ENCODE results near the gene NTN4.
"Not testable (repeated sequence)": the region's sequence is repeated elsewhere in the genome, so short reads cannot be mapped to it uniquely, and the experiment has no call there.

Gene NTN4

DNA sequence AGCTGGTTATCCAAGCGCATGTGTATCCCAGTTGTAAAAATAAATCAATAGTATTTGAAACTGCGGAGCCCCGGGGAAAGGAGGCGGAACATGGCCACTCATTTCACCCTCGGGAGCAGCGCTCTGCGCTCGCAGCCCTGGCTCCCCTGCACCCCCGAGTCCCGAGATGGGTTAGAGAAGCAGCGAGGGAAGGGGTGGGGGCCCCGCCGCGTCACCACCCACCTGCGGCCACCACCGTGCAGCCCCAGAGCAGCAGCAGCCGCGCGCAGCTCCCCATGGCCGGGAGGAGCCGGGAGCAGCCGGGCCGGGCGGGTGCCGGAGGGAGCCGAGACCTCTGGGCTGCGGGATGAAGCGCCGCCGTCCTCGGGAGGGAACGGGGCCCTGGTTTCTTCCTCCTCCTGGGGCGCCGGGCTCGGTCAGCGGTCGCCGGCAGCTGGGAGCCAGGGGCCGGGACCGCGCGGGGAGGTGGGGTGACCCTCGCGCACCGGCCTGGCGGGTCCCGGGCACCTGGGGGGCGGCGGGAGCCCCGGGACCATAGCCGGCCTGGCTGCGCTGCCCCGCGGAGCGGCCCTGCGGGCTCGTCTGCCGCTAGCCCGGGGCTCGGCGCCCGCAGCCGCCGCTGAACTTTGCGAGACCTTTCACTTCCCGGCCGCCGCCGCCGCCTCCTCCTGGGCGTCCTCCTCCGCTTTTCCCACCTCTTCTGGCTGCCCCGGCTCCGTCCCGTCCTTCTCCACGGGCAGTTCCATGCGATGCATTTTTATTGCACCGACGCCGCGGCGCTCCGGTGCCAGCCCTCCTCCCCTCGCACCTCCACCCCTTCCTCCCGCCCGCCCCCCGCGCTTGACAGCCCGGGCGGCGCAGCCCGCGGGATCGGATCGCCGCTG is at the start of gene NTN4:
TSS of gene NTN4 (minus strand) at position 732 of the 884 bp plus-strand sequence. CDS start at position 277, 455 bp downstream.
- no peak for DNase-seq

DNA sequence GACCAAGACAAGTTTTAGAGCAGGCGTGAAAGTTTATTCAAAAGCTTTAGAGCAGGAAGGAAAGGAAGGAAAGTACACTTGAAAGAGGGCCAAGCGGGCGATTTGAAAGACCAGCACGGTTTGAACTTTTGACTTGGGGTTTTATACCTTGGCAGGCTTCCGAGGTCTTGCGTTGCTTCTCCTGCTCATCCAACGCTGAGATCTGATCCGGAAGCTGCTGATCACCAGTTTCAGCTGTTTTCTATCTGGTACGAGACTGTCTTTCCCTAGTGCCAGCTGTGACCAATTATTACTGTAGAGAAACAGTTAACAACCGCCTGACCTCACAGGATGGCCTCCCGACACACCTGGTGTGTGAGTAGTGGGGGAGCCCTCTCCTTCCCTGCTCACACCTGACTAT is 47.6 kb upstream of the NTN4 start:
- peak; percentile 70 for DNase-seq

DNA sequence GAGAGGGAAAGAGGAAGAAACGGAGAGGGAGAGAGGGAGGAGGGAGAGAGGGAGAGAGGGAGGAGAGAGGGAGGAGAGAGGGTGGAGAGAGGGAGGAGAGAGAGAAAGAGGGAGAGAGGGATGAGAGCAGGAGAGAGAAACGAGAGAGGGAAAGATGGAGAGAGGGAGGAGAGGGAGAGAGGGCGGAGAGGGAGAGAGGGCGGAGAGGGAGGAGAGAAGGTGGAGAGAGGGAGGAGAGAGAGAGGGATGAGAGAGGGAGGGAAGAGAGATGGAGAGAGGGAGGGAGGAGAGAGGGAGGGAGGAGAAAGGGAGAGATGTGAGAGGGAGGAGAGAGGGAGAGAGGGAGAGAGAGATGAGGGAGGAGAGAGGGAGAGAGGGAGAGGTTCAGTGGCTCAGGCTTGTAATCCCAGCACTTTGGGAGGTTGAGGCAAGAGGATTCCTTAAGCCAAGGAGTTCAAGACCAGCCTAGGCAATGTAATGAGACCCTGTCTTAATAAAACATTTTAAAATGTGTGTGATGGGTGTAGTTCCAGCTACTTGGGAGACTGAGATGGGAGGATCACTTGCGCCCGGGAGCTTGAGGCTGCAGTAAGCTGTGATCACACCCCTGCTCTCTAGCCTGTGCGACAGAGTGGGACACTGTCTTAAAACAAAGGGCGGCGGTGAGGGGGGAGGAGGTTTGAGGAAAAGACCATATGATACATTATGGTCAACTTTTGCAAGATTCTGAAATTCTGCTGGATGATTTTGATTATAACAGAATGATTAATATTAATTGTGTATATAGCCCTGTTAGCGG is 46.9 kb upstream of the NTN4 start:
- DNase-seq = no peak

DNA sequence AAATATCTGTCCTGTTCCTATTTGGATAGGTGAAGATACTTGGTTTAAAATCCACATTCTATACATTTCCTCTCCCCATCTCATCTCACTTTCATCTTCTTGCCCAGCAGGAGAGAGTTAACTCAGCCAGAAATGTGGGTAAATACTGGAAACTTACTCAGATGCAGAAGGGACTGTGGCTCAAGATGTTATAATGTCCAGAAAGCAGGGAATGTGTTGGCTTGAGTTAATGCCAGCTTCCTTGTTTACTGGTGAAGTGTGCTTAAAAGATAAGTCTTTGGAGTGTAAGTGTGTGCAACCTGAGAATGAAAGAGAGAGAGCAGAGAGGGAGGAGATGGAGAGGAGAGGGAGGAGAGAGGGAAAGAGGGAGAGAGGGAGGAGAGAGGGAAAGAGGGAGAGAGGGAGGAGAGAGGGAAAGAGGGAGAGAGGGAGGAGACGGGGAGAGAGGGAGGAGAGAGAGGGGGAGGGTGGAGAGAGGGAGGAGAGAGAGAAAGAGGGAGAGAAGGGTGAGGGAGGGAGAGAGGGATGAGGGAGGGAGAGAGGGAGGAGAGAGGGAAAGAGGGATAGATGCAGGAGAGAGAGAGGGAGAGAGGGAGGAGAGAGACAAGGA is 46.2 kb upstream of the NTN4 start:
- DNase-seq = peak; percentile 42

DNA sequence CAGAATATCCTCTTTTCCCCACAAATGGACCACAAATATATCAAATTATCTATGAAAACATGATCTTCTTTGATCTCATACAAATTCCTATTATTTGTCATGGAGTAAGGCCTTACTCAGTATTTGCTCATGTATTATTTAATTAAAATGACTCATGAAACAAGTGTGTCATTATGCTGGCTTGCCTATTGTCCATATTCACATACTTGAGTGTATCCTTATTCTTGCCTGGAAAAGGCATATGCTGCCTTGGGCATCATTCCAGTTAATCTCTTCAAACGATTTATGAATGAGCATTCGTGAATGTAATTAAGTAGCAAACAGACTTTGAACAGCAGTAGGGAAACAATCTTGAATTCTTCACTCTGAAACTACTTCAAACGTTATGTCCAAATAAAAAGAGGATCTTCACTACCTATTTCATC is 45.6 kb upstream of the NTN4 start:
- DNase-seq = no peak

DNA sequence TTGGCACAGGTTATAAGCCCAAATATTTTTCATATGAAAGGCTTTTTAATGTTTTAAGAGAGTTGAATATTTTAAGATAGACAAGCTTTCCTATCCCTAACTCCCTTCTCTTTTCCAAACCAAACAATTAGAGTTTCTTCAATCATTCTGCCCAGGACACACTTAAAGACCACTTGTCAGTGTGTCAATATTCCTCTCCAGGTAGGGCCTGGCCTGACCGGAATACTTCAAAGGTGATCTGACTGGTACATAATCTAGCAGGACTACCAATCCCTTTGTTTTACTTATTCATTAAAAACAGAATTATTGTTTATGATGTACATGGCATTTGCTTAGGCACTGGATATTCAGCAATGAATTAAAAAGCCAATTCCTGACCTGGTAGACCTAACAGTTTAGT is 44.0 kb upstream of the NTN4 start:
- peak; percentile 30 for DNase-seq

DNA sequence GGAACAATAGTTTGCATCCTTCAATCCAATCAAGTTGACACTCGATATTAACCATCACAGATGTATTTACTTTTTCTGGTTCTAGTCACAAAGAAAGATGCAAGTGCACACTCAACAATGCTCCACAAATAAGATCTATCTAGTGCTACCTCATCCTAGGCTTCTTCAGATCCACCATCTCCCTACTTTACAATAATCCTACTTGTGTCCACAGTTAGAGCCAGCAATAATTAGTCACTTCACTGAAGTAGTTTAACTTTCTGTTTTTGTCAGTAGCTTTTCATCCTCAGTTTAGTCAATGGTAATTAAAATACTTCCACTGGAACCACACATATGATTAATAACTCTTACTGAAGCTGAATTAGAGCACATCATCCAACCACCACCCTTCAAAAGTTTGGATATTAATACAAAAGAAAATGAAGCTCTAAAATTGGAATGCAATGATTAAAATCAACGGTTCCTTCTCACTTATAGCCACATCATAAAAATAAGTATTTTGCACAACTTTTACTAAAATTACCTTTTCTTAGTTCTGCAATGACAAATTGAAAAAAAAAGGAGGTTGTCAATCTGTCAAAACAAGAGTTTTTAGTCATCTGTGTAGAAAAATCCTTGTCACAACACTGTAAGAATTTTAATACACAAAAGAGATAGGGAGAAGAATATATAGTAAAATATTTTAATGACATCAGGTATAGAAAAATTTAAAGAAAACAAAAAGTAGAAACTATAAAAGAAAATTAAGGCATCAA is 39.9 kb upstream of the NTN4 start:
- no peak for DNase-seq

DNA sequence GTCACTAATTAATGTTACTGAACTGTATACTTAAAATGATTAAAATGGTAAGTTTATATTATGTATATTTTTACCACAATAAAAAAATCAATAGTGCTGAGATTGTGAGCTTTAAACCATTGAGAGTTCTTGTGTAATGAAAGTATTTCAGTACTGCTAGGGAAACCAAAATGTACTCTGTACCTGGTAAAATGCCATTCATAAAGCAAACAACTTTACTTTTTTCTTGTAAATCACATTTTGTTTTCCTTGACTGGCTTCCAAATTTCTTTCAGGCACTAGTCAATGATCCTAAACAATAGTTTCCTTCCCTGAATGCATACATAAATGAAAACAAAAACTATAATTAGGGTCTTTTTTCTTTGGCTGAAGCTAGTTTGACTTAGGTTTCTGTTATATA is 38.8 kb upstream of the NTN4 start:
- DNase-seq = no peak

DNA sequence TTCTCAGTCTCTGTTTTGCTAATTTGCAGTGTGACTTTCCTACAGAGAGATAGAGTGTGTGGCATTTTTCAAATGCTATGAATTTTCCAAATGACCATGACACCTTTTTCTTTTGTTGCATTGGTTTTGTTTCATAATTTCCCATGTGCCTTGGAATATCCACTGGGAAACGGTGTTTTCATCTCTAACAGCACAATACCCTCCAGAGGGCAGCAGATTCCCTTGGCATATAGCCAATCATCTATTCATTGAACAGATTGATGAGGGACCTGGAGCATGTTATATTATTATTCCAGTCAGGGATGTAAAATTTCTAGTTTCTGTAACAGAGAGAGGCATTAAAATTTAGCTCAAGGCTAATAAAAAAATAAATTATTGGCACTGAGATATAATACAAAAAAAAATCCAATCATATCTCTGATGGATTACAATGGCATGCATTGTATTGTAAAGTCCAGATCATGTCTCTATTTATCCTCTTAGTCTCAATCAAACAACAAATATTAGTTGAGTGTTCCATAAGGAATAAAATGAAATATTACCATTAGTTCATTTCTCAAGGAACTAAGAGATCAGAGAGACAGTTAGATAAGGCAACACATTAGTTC is 29.6 kb upstream of the NTN4 start:
- DNase-seq = peak; percentile 39

DNA sequence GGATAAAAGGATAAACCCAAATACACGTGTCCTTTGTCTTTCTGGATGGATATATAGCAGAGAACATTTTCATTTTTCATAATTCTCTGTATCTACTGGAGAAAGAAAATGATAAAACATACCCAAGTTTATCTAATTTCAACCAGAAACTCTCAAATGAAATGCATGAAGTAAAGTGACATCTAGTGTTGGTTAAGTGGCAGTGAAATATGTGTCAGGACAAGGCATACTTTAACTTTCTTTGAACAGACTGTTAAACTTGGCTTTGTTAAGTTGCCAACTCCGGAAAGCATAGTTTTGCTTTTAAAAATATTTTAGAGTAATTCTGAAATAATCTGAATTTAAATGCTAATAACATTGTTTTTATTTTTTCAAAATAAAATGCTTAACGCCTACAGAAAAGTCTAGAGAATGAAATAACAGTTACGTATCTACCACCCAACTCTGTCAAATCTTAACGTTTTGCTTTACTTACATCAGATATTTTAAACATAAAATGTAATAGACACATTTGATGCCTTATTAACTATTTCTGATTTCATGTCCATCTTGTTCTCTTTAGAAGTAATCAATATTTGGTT is 25.2 kb upstream of the NTN4 start:
- peak; percentile 19 for DNase-seq

DNA sequence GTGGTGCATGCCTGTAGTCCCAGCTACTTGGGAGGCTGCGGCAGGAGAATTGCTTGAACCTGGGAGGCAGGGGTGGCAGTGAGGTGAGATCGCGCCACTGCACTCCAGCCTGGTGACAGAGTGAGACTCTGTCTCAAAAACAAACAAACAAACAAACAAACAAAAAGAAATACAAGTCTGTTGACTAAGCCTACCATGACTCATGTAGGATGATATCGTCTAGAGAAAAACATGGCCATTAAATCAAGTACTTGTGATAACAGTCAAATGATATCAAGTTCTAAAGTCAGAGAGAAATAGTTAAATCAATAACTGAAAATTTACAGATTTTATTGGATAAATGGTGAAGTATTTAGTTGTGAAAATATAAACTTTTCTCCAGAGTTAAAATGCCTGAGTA is 21.6 kb upstream of the NTN4 start:
- not testable (repeated sequence) for DNase-seq

DNA sequence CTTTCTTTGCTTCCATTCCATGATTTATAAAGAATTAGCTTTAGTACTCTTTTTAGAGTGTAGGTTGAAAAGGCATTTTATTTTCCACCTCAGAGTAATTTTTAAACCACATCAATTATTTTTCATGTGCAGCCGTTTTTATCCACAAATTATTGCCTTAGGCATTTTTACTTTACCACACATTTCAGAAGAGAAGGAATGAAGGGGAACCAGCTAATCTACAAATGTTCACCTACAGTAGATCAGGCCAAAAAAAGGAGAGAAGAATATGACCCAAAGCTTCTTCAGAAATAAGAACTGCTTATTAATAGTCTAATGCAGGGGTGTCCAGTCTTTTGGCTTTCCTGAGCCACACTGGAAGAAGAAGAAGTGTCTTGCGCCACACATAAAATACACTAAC is 19.8 kb upstream of the NTN4 start:
- DNase-seq = no peak

DNA sequence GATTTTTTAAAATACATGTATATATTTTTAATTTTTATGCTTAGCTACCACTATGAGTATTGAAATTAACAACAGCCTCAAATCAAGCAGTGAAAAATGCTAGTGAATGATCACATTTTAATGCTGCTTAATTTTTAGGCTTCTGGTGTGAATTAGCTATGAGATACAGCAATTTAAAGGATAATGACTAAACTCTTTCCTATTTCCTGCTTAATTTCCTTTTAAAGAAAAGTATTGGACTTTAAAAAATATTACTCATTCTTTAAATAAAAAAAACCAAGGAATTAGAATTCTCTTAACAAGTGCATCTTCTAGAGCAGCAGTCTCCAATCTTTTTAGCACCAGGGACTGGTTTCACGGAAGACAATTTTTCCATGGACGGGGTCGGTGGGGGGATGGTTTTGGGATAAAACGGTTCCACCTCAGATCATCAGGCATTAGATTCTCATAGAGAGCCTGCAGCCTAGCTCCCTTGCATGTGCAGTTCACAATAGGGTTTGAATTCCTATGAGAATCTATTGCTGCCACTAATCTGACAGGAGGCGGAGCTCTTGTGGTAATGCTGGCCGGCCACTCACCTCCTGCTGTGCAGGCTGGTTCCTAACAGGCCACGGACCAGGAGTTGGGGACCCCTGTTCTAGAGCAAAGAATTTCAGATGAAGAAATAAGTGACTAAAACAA is 18.6 kb upstream of the NTN4 start:
- no peak for DNase-seq

DNA sequence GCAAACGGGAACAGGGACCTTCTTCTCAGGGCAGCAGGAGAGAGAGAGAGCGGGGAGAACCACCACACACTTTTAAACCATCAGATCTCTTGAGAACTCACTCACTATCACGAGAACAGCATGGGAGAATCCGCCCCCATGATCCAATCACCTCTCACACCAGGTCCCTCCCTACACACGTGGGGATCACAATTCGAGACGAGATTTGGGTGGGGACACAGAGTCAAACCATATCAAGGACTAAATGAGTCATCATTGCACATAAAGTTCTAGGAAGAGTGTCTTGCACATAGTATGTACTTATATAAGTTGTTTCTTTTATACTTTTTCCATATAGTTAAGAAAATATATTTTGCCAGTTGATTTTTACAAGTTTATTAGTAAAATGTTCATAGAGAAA is 17.6 kb upstream of the NTN4 start:
- DNase-seq = no peak

DNA sequence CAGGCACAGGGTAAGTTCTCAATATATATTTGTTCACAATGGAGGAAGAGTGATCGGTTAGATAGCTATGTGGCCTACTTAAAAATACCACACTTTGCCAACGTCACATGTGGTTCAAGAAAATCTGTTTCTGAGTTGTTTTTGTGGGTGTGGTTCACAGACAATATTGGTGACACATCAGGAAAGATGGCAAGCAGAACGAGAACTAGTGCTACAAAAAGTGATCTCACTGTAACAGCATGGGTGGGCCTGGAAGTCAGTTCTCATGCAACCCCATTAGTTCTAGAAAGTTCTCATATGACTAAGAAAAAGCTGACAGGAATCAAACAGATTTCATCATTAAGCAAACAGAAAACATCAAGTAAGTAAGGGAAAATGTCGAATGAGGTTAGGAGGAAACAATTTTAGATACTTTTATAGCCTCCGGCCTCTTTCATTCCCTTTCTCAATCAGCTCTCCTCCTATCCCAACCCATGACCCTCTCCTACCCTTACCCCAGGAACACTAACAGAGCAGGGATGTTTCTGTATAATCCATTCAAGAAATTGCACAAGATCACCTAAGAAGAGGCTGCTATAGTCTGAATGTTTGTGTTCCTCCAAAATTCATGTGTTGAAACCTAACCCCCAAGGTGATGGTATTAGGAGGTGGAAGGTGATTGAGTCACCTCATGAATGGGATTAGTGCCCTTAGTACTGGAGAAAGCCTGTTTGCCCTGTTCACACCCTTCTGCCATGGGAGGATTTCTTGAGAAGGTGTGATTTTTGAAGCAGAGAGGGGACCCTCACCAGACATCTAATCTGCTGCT is 15.5 kb upstream of the NTN4 start:
- DNase-seq = no peak

DNA sequence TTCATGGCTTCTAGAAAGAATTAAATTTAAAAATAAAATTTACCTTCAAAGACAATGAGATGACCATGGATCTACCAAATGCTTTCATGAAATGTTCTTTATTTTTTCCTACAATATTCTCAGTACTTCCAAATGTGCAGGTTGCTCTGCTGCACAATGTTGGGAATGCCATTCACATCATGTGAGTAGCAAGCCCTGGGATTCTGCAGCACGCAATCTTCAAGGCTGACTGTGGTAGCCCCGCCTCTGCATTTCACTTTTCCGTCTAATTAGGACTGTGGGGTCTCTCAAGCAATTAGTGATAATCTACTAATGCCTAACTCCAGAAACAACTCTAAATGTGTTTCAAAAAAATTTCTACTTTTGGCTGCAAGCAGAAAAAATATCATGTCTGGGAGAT is 13.7 kb upstream of the NTN4 start:
- DNase-seq = no peak

DNA sequence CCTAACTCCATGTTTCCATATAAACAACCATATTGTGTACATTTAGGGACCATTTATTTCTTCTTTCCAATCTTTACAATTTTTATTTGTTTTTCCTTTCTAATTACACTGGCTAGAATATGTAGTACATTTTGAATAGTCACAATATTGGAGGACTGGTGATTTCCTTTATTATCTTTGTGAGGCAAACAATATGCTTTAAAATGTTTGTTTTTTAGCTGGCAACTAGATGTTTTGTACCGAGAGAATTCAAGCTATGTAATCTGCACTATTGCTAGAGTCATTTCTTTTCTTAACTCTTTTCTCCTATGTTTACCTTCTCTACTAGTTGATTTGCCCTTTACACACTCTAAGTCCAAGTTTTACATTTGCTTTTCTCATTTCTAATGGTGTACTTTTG is 13.3 kb upstream of the NTN4 start:
- no peak for DNase-seq

DNA sequence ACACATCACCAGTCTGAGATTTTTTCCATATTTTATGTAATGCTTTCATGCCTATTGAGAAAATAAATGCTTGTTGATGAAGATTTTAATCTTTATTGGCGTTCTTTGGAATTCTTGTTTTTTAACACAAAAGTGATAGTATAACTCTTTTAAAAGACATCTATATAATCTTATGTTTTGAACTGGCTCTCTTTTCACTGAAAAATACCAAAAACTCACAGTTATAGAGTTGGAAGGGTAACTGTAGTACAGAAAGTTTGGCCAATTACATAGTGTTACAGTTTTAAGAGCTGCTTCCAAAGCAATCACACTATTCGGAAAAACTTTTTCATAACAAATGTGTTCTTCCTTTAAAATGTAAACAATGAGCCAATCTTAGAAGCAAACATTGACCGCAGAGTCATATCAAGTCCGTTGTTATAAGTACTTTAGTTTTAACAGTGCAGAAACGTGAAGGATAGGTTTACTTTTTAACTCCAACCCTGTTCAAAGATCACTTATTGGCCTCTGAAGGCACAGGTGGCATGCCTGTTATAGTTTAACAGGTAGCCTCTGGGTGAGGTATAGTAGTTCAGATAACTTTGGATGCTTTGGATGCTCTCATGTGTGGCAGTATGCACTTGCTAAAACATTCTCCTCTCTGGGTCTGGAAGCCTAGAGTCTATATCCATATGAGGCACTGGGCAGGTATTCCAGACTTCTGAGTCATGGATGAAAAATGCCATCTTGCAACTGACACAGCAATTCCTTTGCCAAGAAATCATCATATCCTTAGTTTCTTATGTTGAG is 12.1 kb upstream of the NTN4 start:
- DNase-seq = no peak

DNA sequence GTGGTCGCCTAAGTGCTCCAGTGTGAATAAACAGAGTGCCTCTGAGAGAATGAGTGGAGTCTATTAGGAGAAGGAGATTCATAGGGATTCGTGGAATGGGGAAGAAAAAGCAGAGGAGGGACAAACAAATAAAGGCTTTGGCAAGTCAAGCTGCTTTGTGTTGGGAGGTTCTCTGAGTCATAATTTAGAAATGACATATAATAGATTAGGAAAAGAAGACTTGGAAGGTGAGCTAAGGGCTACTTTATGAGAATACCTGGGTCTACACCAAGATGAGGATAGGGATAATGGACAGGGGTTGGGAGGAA is 6.4 kb upstream of the NTN4 start:
- DNase-seq = no peak
